Neural progenitor cell (in vitro differentiated cells): ENCODE measurements around the gene PMPCA.

Source experiments
- EZH2phosphoT487 ChIP-seq: fragments of 200-600 bp; sonication (generic); IDR thresholded peaks from 2 replicates; pipeline ENCODE4 v1.6.1; 2017; ENCODE audit warnings: antibody characterized with exemption
- TF ChIP-seq, protein P1 (sequence below): fragments of 200-600 bp; sonication (generic); IDR thresholded peaks from 2 replicates; pipeline ENCODE4 v1.5.1; 2017; ENCODE audit warnings: antibody characterized with exemption, mild to moderate bottlenecking

- TF ChIP-seq EZH2phosphoT487: no peak
- TF ChIP-seq, protein P1, sequence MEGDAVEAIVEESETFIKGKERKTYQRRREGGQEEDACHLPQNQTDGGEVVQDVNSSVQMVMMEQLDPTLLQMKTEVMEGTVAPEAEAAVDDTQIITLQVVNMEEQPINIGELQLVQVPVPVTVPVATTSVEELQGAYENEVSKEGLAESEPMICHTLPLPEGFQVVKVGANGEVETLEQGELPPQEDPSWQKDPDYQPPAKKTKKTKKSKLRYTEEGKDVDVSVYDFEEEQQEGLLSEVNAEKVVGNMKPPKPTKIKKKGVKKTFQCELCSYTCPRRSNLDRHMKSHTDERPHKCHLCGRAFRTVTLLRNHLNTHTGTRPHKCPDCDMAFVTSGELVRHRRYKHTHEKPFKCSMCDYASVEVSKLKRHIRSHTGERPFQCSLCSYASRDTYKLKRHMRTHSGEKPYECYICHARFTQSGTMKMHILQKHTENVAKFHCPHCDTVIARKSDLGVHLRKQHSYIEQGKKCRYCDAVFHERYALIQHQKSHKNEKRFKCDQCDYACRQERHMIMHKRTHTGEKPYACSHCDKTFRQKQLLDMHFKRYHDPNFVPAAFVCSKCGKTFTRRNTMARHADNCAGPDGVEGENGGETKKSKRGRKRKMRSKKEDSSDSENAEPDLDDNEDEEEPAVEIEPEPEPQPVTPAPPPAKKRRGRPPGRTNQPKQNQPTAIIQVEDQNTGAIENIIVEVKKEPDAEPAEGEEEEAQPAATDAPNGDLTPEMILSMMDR: no peak
Observed at GRCh38 chr9:136386018-136386417, 24.4 kb upstream of the PMPCA start.
